PFSK-1 (cell line): ENCODE data around the gene LIPT2.

ENCODE experiments used
- FOXP2 ChIP-seq: optimal IDR thresholded peaks from 2 replicates; pipeline ENCODE3; 2011; ENCODE audit warnings: borderline replicate concordance, control low read depth, inconsistent platforms; ENCODE audit not compliant: insufficient read depth; ENCODE audit errors: extremely low read length, extremely low read depth
- POLR2AphosphoS5 ChIP-seq: IDR thresholded peaks from 2 replicates; pipeline ENCODE4 v1.6.1; 2012; ENCODE audit warnings: low read depth, mild to moderate bottlenecking, control low read depth, low read length, moderate library complexity
- REST ChIP-seq, 2 experiments: IDR thresholded peaks; 2 replicates each; pipeline versions ENCODE4 v1.6.1 to v1.8.0; 2011 to 2012; ENCODE audit warnings: low read depth in 2 of 2, low read length in 2 of 2, control low read depth in 1 of 2, inconsistent platforms in 1 of 2, mild to moderate bottlenecking in 1 of 2, moderate library complexity in 1 of 2; ENCODE audit not compliant: insufficient read depth in 1 of 2
- SIN3A ChIP-seq: IDR thresholded peaks from 2 replicates; pipeline ENCODE4 v1.6.1; 2012; ENCODE audit warnings: mild to moderate bottlenecking, low read length, moderate library complexity, borderline replicate concordance; ENCODE audit not compliant: insufficient read depth
- TAF1 ChIP-seq: IDR thresholded peaks from 2 replicates; pipeline ENCODE4 v1.6.1; 2012; ENCODE audit warnings: low read length, control low read depth, borderline replicate concordance; ENCODE audit not compliant: insufficient read depth

LIPT2 gene

DNA sequence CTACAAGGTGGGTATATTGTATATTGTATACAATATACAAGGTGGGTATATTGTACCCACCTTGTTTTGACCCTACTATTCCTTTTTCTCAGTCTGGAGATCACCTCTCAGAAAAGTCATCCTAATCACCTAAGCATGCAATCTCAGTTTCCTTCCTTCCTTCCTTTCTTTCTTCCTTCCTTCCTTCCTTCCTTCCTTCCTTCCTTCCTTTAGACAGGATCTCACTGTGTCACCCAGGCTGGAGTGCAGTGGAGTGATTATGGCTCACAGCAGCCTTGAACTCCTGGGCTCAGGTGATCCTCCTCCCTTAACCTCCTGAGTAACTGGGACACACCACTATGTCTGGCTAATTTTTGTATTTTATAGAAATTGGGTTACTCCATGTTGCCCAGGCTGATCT, 25.0 kb downstream of the LIPT2 start:
- TF ChIP-seq SIN3A (no peak), REST (IDR thresholded peaks at IDR 0.05; ENCODE audit: insufficient read depth in 1 of 2, low read depth in 2 of 2, low read length in 2 of 2) (no peak), FOXP2 (no peak), POLR2AphosphoS5 (no peak), TAF1 (no peak)

- TF ChIP-seq POLR2AphosphoS5: no peak
- TF ChIP-seq REST (IDR thresholded peaks at IDR 0.05; ENCODE audit: insufficient read depth in 1 of 2, low read depth in 2 of 2, low read length in 2 of 2): no peak
- TF ChIP-seq FOXP2: no peak
- no peak for TF ChIP-seq SIN3A
- no peak for TF ChIP-seq TAF1
These were observed 25.5 kb downstream of the LIPT2 start for GRCh38 chr11:74468058-74468457.

- no peak for TF ChIP-seq REST (IDR thresholded peaks at IDR 0.05; ENCODE audit: insufficient read depth in 1 of 2, low read depth in 2 of 2, low read length in 2 of 2)
- TF ChIP-seq FOXP2: no peak
- no peak for TF ChIP-seq SIN3A
- no peak for TF ChIP-seq TAF1
- TF ChIP-seq POLR2AphosphoS5: no peak
These were observed 26.3 kb downstream of the LIPT2 start, which contains the start of gene KCNE3 for GRCh38 chr11:74466916-74467885. TSS of gene KCNE3 (minus strand) at chr11:74467549. CDS start at chr11:74457563, 9,986 bp downstream.

- TF ChIP-seq REST (IDR thresholded peaks at IDR 0.05; ENCODE audit: insufficient read depth in 1 of 2, low read depth in 2 of 2, low read length in 2 of 2): no peak
- TF ChIP-seq TAF1: no peak
- TF ChIP-seq SIN3A: no peak
- no peak for TF ChIP-seq POLR2AphosphoS5
- TF ChIP-seq FOXP2: no peak
These were observed 28.2 kb downstream of the LIPT2 start for GRCh38 chr11:74465291-74465708.
